ENCODE measurements around the gene SNX8. TPM values are rescaled to one million over a fixed set of nuclear protein-coding genes. Genes with fewer than 3 reads are reported as not detected.
"Not testable (repeated sequence)": the region's sequence is repeated elsewhere in the genome, so short reads cannot be mapped to it uniquely, and the experiment has no call there.

Gene SNX8
- total RNA-seq, 1 donor from 2014 or later: 13.4 TPM

DNA sequence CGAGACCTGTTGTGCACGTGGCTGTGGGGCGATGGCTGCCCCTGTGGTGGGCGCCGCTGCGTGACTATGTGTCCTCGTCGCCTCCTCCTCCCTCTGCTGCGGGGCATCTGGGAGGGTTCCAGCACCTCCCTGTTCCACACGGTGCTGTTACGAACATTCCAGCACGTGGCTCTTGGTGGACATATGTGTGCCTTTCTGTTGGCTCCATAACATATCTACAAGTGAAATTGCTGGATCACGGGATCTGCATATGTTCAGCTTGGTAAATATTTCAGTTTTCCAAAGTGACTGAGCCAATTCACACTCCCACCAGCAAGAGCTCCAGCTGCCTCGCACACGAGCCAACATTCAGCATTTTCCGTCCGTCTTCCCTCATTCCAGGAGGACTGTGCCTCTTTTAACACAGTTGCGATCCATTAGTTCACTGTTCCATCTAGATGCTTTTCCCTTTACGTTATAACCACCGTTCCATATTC lies 25.1 kb downstream of the SNX8 start:
- no peak for DNase-seq

DNA sequence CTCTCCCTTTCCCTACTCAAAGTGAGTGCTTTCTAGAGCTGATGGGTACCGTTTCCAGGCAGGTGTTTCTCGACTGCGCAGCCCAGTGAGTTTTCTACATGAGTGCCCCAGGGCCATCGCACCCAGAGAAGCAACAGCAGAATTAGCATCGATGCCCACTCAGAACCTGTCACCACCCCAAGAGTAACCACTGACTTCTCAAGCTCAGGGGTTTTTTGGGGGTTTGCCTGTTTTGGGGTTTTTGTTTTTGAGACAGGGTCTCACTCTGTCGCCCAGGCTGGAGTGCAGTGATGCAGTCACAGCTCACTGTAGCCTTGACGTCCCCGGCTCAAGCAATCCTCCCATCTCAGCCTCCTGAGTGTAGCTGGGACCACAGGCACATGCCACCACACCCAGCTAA lies 25.7 kb downstream of the SNX8 start:
- no peak for DNase-seq

DNA sequence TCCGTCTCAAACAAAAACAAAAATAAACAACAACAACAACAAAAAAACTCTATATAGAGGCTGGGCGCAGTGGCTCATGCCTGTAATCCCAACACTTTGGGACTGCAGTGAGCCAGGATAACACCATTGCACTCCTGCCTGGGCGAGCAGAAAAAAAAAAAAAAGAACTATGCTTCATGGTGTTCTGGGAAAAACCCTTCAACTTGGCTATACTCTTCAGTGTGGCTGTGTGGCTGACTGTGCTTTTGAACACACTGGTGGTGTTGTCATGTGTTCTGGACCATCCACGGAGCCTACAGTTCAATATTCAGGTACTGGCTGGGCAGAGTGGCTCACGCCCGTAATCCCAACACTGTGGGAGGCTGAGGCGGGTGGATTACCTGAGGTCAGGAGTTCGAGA lies 26.5 kb downstream of the SNX8 start:
- no peak for DNase-seq

DNA sequence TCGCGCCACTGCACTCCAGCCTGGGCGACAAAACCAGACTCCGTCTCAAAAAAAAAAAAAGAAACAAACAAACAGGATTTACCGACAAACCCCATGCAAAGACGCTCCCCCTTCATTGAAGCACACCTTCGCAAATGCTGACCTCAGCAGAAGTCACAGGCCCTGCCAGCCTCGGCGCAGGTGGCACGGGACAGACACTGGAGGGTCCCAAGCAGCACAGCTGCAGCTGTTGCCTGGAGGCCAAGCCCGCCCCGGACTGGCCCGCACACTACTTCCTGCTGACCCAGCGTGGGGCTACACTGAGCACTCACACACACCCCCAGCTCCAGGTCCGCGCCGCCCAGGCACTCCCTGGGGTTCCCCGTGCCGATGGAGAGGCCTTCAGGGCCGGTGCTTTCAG lies 31.2 kb downstream of the SNX8 start:
- no peak for DNase-seq

DNA sequence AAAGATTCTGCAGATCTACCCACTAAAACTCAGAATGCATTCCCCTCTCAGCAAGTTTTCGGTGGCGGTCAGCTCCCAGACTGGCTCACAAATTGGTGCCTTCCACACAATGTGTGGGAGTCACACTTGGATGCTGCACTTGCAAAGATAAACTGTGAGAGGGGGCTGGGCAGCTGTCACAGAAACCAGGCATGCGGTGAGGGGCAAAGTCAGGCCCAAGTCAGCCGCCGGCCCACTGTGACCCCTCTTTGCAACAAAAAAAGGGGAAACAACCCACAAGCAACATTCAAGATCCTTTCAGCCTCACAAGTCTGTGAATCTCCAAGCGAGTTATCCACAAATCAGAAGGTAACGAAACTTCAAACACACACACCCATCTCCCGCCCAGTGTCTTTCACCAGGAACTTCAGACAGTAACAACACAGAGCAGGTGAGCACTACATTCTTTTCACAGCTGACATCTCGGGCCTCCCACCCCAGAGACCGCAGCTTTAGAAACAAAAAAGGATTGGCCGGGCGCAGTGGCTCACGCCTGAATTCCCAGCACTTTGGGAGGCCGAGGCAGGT lies 32.0 kb downstream of the SNX8 start:
- DNase-seq: no peak

DNA sequence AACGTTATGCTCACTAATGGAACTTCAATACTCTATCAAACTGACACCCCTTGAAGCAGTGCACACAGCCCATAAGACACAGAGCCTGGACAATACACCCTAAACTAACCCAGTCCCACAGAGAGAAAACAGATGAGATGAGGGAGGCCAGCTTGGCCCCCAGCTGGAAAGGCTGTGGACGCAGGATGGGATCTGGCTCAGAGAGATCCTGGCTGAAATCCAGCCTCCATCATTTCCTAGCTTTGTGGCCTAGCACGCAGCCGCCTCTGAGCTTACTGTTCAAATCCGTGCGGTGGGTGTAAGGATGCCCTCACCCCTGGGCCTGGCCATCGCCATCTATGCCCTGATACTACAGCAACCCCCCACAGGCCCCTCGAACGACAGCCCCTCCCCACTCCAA lies 32.7 kb downstream of the SNX8 start:
- DNase-seq: no peak

DNA sequence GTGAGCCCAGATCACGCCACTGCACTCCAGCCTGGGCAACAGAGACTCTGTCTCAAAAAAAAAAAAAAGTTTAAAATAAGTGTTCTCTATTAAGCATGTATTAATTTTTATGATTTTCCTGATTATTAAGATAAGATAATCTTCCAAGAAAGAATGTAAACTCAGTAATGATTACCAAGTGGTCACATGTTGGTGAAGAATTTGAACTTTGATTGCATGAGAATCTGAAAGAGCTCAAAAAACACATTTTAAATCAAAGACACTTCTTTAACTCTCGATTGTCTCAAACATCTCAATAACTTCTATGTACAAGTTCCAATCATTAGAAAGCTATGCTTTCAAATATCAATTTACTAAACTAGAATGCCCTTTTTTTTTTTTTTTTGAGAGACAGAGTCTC lies 33.8 kb downstream of the SNX8 start:
- DNase-seq: no peak

DNA sequence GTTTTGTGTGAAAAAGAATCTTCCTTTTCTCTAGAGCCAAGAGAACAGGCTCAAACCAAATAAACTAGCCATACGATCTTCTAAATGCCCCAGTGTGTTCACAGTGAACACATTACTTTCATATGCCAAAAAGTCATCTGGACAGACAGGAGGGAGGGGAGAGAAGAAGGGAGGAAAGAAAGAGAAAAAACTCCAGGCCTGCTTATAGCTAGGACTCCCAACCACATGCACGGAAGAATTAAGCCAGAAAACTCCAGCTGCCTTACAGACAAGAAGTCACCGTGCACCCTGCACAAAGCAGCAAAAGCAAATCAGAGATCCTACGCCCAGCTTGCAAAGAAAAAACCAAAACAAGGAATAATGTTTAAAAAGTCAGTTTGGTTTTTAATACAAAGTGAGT lies 34.3 kb downstream of the SNX8 start:
- DNase-seq: no peak

DNA sequence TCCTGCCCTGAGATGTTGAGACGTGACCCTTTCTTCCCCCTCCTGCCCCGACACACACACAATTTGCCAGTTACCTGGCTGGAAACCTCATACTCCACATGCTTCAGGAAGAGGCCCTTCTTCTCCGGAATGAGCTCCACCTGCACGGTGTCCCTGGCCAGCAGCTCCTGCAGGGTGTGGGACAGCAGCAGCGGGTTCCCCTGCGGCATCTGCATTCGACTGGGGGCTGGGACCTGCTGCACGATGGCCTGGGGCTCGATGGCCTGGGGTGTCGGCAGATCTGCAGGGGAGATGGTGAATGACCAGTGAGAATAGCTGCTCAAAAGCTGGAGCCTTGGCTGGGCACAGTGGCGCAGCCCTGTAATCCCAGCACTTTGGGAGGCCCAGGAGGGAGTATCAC lies 36.2 kb downstream of the SNX8 start:
- no peak for DNase-seq

DNA sequence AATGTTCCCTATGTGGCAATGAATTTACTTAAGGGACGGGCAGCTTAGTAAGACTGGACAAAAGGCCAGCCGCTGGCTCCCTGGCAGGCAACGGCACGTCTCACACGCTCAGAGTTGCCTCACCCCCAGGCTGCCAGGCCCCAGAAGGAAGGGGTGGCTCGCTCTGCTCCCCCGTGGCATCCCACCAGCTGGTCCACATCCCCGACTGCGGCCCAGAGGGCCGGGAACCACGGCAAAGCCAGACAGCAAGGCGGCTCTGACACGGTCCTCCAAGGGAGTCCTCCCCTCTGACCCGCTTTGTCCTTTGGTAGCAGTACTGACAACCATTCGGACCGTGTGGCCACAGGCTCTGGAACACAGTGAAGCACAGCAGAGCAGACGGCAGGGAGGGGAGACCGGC lies 38.1 kb downstream of the SNX8 start:
- DNase-seq: no peak

DNA sequence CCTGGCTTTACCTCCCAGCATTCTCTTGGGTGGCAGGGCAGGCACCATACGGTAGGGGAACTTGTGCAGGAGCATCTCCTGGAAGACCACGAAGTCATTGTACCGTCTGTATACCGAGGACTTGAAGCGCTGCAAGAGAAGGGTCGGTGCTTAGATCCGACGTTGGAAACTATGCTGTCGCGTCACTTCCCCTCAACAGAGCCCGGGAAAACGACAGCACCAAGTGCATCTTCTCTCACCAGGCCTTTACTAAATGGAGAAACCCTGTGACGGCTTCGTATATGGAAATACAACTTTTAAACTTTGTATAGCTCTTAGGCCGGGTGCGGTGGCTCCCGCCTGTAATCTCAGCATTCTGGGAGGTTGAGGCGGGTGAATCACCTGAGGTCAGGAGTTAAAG lies 39.1 kb downstream of the SNX8 start:
- no peak for DNase-seq

DNA sequence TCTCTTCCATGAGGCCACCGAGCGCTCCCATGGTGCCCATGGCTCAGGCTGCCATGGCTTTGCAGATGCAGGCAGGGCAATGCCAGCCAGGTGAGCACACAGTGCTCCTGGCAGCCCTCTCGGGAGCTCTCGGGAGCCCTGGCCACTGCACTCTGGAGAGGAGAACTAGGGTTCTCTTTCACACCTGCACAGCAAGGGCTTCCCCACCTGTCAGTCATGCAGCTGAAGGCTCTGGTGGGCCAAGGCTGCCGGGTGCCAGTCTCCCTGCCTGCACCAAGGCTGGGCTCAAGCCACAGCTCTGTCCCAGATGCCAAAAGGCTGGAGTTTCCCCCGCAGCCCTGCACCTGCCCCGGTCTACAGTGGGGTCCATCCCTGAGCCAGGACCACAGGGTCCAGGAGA lies 39.6 kb downstream of the SNX8 start:
- no peak for DNase-seq

DNA sequence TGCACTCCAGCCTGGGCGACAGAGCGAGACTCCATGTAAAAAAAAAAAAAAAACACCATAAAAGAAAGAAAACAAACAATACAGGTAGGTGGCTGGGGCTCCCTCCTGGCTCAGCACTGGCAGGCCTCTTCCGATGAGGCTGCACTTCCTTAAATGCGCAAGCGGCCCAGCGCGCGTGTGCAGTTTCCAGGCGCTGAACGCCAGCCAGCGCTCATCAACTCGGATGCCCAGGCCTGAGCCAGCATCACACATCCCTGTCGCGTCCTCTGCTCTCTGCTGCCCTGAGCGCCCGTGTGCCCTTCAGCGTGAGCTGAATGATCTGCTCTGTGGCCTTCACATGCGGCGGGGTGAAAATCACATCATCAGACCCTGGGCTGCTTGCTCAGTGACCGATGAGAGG lies 40.4 kb downstream of the SNX8 start:
- DNase-seq: no peak

DNA sequence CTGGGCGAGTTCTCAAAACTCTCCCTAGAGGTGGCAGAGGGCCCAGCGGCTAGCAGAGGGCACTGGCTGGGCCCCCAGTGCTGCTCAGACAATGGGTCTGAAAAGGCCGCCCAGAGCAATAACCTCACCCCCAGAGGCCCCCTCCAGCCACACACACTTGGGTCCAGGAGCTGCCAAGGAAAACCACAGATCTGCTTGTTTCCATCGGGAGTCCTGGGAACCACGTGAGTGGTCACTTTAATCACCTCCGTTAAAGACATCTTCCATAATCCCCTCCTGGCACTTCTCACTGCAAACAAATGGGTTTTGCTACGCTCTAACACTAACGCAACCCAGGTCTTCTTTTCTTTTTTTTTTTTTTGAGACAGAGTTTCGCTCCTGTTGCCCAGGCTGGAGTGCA lies 42.2 kb downstream of the SNX8 start:
- DNase-seq: no peak

DNA sequence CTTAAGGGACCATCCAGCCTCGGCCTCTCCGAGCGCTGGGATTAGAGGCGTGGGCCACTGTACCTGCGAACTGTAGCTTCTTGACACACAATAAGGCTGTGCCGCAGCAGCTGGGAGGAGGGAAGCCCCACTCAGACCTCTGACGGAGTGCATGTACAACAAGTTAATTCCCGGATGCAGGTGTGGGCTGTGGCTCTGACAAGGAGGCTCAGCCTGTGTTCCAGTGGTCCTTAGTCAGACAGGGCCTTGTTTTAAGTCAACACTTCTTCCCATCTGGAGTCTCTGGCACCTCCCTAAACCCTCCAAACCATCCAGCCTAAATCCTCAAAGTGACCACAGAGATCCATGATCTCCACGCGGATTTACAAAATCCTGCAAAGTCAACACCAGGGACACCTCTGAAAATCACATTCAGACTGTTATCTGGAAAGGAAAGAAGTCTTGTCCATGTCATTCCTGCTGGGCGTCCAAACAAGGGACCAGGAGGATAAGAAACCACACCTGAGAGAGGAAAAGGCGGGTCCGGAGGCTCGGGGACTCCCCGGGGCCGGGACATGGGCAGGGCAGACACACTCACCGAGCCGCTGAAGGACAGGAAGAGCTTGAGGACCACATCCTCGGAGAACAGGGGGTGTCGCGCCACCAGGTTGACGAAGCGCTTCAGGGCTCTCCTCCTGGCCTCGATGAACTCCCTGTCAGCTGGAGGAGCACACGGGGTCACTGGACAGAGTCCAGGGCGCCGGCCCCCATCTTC lies 42.8 kb downstream of the SNX8 start:
- DNase-seq: no peak

DNA sequence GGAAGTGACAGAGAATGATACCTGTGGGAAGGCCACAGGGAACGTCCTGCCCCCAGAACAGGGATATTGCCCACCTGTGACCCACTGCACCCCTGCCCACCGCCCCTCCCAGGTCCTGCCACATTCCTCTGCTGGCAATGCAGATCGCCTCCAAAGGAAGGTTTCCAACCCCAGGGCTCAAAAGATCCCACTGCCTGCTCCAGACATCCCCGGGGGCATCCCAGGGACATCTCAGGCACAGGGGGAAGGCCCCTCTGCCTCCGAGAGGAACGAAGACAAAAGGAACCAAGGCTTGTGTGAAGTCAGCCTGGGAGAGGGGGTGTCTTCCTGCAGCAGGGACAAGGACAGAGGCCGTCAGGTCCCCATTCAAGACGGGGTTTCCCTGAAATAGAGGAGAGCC lies 43.7 kb downstream of the SNX8 start:
- DNase-seq: no peak

DNA sequence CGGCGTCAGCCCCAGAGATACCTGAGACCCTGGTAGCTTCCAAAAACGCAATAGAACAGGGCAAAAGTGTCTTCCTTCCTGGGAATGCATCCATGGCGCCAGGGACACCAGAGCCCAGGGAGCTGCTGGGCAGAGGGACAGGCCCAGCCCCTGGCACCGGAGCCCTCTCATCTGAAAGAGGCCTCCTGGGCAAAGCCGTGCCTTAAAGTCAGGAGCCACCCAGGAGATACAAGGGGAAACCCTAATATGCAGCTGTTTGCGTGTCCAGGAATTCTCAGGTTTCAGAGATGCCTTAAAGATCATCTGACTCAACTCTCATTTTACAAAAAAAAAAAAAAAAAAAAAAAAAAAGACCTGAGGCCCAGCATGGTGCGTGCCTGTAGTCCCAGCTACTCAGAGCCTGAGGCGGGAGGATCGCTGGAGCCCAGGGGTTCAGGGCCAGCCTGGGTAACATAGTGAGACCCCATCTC lies 44.2 kb downstream of the SNX8 start:
- DNase-seq: no peak

DNA sequence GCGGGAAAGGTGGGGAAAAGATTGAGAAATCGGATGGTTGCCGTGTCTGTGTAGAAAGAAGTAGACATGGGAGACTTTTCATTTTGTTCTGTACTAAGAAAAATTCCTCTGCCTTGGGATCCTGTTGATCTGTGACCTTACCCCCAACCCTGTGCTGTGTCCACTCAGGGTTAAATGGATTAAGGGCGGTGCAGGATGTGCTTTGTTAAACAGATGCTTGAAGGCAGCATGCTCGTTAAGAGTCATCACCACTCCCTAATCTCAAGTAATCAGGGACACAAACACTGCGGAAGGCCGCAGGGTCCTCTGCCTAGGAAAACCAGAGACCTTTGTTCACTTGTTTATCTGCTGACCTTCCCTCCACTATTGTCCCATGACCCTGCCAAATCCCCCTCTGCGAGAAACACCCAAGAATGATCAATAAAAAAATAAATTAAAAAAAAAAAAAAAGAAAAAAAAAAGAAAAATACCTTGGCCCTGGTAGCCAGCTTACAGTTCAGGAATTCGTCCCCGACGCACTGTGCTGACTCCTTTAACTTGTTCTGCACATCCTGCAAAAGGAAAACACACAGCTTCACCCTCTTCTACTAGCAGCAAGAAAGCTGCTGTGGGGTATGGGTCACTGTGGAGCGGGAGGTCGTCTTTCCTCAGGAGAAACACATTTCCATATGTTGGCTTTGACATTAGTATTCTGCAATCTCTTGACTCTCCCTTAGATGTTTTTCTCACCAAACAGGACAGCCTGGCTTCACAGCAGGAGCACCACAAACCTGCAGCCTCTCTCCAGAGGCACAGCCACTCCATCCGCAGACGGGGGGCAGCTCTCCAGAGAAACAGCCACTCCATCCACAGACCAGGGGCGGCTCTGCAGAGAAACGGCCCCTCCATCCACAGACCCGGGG lies 44.9 kb downstream of the SNX8 start:
- DNase-seq: not testable (repeated sequence)

DNA sequence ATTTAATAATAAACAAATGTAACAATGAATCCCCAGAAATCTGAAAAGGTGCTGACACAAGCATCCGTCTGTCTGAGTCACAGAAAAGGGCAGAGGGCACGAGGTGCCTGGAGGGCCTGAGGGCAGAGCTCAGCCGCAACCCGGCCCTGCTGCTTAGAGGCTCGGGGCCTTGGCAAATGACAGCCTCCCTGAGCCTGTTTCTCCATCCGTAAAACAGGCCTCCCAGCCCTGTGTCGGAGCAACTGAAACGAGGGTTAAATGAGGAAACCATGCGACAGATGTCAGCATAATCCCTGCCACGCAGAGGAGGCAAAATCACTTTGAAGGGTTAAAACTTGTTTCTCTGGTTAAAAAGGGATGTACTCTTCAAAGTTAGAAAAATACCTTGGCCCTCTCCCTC lies 47.3 kb downstream of the SNX8 start:
- DNase-seq: no peak

DNA sequence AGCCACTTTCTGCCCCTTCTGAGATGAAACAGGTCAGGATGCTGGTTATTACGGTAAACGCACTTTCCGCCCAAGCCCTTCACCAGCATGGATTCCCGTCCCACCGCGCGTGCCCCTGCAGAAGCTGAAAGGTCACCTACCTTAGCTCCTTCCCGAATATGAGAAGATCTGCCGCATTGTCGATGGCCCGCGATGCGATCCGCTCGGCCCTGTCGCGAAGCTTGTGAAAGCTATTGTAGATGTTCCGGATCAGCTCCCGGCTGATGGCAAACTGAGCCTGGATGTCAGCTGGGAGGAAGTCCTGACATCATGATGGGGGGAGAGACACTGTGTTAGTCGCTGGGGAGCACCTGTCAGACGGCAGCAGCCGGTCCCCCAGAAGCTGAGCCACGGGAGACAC lies 50.1 kb downstream of the SNX8 start:
- DNase-seq: no peak

DNA sequence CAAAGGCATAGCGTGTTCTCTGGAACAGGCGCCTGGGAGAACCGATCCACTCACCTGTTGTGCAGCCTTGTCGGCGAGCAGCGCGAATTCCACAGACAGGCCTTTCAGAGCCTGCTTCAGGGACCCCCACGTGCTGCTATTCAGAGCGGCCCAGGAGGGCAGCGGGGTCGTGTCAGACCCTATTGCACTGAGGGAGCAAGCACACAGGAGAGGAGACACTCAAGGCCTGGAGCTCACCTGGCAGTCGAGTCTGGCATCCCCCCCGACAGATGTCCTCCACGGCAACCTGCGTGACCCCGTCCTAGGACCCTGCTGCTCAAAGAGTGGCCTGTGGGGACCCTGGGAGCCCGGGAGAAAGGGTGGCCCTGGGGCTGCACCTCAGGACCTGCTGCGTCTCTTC lies 51.1 kb downstream of the SNX8 start:
- DNase-seq: no peak

DNA sequence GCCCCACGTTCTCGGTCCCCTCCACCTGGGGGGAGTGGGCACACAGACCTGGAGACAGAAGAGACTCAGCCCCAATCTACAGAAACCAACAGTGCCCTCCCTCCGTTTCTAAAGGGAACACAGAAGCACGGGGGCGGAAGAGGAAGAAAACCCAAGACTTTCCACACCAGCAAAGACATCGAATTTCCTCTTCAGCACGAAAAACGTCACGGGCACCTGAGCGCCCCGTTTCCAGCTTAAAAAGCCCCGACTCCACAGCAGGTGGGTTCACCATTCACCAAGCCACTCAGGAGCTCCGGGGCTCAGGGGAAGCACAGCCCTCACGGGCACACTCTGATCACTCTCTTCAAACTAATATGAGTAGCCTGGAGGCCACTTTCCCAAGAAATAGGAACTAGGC lies 52.6 kb downstream of the SNX8 start:
- no peak for DNase-seq

DNA sequence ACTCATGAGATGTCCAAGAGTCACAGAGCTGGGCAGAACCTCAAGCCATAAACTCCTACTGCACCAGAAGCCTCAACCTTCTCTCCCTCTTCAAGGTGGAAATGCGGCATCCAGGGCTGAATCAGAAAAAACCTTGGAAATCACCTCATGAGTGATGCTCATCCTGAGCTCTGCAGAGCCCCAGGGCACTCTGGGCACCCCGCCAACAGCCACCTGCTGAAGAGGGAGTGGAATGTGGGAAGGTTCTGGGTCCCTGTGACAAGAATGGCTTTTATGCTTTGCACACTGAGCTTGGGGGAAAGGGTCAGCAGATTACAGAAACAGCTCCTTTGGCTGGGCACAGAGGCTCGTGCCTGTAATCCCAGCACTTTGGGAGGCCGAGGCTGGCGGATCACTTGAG lies 53.4 kb downstream of the SNX8 start:
- no peak for DNase-seq
